PC-3 (cell line): ENCODE data around the gene MED8.

ENCODE experiments used
- EZH2 ChIP-seq: fragments of 300-600 bp; sonication (generic); IDR thresholded peaks from one replicate; pipeline ENCODE4 v1.6.1; 2017; ENCODE audit warnings: antibody characterized with exemption, mild to moderate bottlenecking, low read length; ENCODE audit not compliant: unreplicated experiment
- EZH2phosphoT487 ChIP-seq: fragments of 300-600 bp; sonication (generic); IDR thresholded peaks from 2 replicates; pipeline ENCODE4 v1.6.1; 2018; ENCODE audit warnings: mild to moderate bottlenecking, antibody characterized with exemption, low read length, borderline replicate concordance
- TF ChIP-seq, protein P1 (sequence below): fragments of 300-600 bp; sonication (generic); conservative IDR thresholded peaks from 2 replicates; pipeline ENCODE4 v1.5.1; 2017; ENCODE audit warnings: antibody characterized with exemption, low read depth, mild to moderate bottlenecking, low read length

DNA sequence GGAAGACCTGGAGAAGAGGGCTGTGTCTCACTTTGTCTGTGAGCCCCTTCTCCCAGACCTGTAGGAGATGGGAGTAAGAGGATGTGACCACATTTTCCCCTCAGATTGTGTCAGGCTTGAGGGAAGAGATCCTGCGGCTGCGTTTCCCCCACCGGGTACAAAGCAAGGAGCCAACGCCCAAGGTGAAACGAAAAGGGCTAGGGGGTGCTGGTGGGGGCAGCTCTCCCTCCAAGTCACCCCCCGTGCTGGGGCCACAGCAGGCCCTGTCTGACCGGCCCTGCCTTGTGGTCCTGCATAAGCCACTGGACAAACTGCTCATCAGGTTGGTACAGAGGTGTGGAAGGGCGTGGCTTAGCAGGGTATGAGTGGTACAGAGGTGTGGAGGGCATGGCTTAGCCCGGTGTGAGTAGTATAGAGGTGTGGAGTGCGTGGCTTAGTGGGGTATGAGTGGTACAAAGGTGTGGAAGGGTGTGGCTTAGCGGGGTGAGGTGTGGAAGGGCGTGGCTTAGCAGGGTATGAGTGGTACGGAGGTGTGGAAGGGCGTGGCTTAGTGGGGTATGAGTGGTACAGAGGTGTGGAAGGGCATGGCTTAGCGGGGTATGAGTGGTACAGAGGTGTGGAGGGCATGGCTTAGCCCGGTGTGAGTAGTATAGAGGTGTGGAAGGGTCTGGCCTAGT is 33.5 kb upstream of the MED8 start:
- TF ChIP-seq, protein P1, sequence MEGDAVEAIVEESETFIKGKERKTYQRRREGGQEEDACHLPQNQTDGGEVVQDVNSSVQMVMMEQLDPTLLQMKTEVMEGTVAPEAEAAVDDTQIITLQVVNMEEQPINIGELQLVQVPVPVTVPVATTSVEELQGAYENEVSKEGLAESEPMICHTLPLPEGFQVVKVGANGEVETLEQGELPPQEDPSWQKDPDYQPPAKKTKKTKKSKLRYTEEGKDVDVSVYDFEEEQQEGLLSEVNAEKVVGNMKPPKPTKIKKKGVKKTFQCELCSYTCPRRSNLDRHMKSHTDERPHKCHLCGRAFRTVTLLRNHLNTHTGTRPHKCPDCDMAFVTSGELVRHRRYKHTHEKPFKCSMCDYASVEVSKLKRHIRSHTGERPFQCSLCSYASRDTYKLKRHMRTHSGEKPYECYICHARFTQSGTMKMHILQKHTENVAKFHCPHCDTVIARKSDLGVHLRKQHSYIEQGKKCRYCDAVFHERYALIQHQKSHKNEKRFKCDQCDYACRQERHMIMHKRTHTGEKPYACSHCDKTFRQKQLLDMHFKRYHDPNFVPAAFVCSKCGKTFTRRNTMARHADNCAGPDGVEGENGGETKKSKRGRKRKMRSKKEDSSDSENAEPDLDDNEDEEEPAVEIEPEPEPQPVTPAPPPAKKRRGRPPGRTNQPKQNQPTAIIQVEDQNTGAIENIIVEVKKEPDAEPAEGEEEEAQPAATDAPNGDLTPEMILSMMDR: no peak
- TF ChIP-seq EZH2 (no peak), EZH2phosphoT487 (no peak)
